ENCODE measurements around the gene PLBD1.

PLBD1 gene, protein sequence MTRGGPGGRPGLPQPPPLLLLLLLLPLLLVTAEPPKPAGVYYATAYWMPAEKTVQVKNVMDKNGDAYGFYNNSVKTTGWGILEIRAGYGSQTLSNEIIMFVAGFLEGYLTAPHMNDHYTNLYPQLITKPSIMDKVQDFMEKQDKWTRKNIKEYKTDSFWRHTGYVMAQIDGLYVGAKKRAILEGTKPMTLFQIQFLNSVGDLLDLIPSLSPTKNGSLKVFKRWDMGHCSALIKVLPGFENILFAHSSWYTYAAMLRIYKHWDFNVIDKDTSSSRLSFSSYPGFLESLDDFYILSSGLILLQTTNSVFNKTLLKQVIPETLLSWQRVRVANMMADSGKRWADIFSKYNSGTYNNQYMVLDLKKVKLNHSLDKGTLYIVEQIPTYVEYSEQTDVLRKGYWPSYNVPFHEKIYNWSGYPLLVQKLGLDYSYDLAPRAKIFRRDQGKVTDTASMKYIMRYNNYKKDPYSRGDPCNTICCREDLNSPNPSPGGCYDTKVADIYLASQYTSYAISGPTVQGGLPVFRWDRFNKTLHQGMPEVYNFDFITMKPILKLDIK

DNA sequence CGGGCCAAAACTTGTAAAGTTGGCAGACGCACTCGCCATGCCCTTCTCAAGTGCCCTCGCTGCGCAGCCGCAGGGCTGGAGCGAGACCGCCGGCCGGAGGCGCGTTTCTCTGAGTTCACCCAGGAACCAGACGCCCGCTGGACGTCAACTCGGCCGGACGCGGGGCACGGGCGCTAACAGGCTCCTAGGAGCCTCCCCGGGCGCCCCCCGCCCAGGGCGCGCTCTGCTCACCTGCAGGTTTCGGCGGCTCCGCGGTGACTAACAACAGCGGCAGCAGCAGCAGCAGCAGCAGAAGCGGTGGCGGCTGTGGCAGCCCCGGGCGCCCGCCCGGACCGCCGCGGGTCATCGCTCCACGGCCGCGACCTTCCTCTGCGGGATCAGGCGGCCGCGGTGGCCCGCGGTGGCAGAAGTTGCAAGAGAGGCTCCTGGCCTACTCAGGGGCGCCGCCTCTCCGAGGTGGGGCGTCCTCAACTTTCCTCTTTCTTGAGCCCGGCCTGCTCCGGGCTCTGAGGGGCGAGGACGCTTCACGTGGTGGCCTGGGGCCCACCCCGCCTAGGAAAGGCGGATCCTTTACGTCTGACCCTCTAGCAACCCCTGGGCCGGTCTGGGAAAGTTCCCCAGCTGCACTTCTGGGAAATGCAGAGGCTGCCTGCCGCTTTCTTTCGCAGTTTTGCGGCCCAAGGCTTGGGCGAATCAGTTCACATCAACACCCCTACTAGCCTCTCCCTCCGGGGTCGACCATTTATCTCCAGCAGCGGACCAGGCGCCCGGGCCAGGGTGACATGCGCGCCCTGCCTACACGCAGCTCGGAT lies at the start of gene PLBD1:
Gene PLBD1 (minus strand): TSS at position 533 of the 812 bp plus-strand sequence. CDS start 187 bp downstream, at position 346.
- no peak for DNase-seq (ENCODE audit: low read depth in 2 of 2)

DNA sequence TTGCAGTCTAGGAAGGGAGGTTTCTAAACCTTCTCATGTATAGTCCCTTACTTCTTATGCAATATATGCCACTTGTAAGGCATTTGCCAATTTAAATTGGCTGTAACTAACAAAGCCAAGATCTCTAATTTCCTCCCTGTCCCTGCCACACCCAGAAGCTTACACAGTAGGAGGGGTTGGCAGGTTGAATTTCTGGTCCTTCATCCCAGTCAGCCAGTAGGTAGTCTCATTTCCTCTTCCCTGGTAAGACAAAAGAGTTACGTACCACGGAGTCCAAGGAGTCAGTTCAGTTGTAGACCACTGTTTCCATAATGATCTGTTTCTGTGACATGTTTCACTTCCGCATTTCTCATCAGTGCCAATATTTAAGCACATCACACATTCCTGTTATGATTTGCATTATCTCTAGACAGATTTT lies 47.0 kb upstream of the PLBD1 start:
- no peak for DNase-seq (ENCODE audit: low read depth in 2 of 2)

DNA sequence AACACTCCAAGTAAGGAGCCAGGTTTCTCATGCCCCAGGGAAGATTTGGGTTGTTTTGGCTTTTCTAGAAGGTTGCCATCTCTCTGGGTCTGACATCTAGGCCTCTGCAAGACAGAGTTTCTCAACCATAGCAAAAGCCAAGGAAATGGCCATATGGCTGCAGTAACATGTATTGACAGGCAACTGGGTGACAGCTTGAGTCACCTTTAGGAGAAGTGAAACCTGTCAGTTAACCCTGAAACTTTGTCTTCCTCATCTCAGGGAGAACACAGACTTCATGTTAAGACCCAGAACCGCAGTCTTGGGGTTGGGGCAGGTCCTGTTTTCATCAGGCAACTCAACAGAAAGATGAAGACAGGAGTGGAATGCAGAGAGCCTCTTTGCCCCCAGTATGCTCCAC lies 46.0 kb upstream of the PLBD1 start:
- DNase-seq (ENCODE audit: low read depth in 2 of 2), result no peak

DNA sequence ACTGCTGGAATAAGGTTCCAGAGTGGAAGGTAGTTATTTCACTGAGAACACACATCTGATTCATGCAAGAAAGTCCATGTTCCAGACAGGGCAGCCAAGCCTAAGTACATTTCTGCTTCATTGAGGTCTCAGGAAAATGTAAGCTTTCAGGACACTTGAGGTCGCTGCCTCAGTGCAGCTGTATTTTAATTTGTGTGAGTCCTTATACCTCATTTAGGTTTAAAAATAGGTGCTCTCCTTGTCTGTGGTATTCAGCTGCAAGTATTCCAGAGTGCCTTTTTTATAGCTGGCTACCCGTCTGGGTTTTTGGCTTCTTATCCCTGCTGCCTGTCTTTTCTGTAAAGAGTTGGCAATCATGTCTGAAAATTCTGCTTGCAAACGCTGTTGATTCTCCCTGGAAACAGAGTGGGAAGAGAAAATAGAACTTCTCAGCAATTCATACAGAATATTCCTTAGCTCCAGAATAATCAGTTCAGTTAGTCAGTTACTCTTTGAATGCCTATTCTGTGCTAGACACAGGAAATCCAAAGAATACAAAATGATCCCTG lies 45.3 kb upstream of the PLBD1 start:
- no peak for DNase-seq (ENCODE audit: low read depth in 2 of 2)

DNA sequence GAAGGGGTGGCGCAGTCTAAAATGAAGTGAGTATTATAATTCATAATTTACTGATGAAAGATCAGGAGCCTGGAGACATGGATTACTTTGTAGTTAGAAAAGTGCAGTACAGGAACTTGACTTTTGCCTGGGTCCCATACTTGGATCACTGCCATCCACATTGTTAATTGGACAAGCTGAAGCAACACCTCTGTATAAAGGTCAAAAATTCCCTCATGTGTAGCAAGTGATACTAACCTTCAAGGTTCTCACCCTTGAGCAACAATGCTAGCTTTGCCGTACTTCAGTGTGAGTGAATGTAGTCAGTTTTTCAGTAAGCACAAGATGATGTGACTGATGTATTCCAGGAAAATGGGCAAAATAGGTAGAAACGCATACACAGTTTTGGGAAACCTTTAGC lies 44.6 kb upstream of the PLBD1 start:
- no peak for DNase-seq (ENCODE audit: low read depth in 2 of 2)

DNA sequence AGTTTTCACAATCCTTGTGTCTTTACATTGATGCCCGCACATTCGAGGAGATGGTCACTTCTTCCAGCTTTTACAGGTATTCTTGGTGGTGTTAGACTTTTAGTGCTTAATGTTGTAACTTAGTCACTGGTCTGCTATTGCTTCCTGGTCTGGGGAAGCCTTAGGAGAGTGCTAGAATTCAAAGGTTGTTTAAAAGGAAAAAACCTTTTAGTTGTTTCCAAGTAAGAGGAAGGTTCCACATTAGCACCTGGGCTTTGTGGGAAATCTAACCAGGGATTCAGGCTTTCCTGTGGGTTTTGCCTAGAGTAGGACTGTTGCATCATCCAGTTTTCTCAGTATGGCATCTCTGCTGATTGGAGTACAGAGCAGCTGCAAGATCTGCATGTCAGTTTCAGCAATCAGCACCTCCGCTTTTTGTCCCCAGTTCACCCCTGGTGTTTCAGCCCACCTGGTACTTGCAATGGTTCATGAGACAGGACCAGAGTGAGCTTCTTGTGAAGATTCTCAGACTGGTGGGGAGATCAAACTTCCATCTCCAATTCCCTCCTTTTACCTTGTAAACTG lies 44.0 kb upstream of the PLBD1 start:
- no peak for DNase-seq (ENCODE audit: low read depth in 2 of 2)

DNA sequence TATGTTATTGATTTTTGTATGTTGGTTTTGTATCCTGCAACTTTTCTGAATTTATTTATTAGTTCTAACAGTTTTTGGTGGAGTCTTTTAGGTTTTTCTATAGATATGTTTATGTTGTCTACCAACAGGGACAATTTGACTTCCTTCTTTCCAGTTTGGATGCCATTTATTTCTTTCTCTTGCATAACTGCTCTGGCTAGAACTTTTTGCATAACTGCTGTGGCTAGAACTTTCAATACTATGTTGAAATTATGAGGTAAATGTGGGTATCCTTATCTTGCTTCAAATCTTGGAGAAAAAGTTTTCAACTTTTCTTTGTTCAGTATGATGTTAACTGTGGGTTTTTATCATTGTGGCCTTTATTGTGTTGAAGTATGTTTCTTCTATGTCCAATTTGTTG lies 39.9 kb upstream of the PLBD1 start:
- DNase-seq (ENCODE audit: low read depth in 2 of 2), result no peak

DNA sequence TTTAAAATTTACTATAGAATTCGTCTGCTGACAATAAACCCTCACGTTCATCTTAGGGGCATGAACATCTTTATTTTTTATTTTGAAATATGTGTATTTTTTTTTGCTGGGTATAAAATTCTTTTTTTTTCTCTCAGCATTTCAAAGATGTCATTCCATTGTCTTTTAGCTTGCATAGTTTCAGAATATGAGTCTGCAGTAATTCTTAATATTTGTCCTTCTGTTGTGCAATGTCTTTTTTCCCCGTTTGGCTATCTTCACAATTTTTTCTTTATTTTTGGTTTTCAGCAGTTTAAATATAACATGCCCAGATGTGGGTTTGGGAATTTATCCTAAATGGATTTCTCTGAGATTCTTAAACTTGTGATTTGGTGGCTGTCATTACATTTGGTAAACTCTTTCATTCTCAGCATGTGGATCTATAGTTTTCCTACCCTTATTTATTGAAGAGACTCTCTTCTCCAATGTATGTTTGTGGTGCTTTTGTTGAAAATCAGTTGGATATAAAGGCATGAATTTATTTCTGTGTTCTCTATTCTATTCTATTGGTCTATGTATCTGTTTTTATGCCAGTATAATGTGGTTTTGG lies 37.8 kb upstream of the PLBD1 start:
- no peak for DNase-seq (ENCODE audit: low read depth in 2 of 2)

DNA sequence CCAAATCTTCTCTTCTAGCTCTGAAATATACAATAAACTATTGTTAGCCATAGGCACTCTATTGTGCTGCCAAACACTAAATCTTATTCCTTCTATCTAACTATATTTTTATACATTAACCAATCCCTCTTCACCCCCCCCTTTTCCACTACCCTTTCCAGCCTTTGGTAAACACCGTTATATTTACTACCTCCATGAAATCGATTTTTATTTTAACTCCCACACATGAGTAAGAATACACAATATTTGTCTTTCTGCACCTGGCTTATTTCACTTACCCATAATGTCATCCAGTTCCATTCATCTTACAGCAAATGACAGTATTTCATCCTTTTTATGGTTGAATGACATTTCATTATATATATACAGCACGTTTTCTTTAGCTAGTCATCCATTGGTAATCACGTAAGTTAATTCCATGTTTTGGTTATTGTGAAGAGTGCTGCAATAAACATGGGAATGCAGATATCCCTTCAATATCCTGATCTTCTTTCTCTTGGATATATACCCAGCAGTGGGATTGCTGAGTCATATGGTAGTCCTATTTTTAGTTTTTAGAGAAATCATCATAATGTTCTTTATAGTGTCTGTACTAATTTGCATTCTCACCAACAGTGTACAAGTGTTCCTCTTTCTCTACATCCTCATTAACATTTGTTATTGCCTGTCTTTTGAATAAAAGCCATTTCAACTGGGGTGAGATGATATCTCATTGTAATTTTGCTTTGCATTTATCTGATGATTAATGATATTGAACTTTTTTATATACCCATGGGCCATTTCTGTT lies 34.2 kb upstream of the PLBD1 start:
- no peak for DNase-seq (ENCODE audit: low read depth in 2 of 2)

DNA sequence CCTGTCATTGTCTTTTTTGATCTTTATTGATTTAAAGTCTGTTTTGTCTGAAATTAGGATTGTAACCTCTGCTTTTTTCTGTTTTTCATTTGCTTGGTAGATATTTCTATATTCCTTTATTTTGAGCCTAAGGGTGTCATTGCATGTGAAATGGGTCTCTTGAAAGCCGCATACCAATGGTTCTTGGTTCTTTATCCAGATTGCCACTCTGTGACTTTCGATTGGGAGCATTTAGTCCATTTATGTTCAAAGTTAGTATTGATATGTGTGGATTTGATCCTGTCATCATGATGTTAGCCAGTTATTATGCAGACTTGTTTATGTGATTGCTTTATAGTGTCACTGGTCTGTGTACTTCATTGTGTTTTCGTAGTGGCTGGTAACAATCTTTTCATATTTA lies 29.8 kb upstream of the PLBD1 start:
- no peak for DNase-seq (ENCODE audit: low read depth in 2 of 2)

DNA sequence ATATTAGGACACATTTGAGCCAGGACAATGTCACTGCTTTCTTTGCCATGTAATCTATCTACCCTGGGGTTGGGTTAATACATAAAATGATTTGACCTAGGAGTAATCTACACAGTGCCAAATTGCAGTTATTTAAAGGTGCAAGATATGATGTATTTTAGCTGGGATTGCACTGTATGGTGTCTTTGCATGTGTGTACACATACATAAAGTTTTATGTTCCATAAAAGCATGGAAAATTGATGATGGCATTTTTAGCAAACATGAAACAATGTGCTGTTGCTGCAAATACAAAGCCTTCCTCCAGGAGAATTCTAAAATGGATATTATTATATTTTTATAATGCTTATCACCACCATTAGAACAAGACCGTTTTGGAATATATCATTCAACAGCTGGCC lies 24.0 kb upstream of the PLBD1 start:
- no peak for DNase-seq (ENCODE audit: low read depth in 2 of 2)

DNA sequence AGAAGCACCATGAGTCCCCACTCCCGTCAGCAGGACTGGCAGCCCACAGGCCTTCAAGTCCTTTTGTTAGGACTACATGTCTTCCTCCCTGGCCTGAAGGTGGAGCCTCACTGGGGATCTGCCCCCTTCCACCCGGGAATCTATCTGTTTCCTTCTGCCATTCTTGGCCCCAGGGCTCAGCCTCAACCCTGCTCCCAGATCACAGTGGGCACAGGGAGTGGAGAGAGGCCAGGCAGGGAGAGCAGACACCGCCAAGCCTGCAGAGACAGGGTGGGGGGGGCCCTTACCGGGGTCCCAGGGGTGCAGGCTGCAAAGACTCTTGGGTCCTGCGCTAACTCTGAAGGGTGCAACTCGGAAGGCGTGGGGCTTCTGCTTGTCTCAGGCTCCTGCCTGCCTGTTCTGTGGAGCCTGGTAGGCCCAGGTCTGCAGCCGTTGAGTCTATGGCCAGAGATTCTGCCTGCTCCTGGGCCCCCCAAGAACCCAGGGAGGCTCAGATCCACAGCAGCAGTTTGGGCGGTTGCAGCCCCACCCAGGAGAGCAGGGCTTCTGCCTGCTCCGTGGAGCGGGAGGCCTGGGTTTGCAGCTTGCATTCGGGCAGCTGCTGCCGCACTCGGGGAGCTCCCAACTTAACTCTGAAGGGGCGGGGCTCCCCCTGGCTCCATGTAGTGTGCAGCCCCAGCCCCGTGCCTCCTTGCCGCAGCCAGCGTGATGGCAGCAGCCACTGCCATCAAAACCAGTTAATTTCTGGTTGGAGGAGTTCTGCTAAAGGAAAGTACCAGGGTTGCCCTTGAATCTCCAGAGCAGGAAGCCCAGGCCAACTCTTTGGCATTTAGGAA lies 21.7 kb upstream of the PLBD1 start:
- no peak for DNase-seq (ENCODE audit: low read depth in 2 of 2)

DNA sequence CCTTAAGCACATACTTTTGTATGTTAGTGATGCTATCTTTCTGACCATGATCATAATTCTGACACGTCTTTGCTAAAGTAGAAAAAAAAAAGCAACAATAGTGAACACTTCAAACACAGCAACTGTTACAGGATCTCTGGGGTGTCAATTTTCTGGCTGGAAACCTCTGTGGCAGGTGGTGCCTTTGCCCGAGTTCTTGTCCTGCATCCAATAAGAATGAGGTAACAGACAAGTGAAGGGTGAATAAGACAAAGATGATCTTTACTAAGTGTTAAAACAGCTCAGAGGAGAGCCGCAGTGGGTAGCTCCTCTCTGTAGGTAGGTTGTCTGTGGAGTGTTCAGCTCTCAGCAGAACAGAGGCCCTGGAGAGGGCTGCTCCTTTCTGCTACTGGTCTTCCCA lies 20.9 kb upstream of the PLBD1 start:
- no peak for DNase-seq (ENCODE audit: low read depth in 2 of 2)

DNA sequence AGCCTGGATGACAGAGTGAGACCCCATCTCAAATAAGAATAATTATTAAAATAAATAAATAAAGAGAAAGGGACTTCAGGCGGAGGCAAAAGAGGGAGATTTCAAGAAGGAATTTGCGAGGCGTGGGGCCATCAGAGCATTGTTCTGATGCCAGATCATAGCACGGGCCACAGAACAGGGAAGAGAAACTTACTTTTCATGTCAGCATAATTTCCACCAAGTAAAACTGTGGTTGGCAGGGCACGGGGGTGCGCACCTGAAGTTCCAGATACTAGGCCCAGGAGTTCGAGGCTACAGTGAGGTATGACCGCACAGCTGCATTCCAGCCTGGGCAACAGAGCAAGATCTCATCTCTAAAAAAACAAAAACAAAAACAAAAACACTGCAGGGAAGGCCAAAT lies 11.0 kb upstream of the PLBD1 start:
- DNase-seq (ENCODE audit: low read depth in 2 of 2), result no peak

DNA sequence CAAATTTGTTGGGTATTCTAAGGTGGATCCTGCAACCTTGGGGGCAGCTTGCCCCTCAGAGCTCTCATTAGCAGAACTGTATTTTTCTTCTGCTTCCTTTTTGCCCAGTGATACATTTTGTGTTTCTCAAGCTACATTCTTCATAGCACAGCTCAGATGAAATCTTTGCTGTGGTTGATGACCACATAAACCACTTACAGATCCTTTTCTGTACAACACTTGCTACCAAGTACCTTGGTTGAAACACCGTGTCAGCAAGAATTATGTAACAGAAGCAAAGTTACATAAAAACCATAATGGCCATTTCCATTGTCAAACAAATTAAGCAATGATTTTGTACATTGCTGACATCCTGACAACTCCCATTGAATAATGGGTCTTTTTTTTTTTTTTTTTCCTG lies 9.7 kb upstream of the PLBD1 start:
- DNase-seq (ENCODE audit: low read depth in 2 of 2), result no peak

DNA sequence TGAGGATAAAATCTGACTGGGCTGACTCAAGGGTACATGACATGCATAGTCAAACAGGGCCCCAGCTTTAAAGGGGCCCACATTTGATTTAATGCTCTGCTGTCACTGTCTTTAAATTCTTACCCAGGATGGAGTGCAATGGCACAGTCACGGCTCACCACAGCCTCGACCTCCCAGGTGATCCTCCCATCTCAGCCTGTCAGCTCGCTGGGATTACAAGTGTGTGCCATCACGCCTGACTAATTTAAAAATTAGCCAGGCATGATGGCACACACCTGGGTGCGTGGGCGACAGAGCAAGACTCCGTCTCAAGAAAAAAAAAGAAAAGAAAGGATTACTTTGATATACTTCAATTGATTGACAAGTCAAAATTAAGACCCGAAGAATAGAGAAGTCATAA lies 9.2 kb upstream of the PLBD1 start:
- no peak for DNase-seq (ENCODE audit: low read depth in 2 of 2)

DNA sequence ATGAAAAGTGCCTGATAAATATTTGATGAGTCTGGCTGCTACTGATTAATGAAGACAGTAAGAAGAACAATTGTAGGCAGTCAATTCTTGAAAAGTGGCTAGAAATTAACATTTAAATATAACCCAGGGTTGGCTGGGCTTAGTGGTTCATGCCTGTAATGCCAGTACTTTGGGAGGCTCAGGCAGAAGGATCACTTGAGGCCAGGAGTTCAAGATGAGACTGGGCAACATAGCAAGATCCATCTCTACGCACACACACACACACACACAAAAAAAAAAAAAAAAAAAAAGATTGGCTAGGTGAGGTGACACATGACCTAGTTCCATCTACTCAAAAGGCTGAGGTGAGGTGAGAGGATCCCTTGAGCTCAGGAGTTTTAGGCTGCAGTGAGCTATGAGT lies 7.9 kb upstream of the PLBD1 start:
- DNase-seq (ENCODE audit: low read depth in 2 of 2), result no peak

DNA sequence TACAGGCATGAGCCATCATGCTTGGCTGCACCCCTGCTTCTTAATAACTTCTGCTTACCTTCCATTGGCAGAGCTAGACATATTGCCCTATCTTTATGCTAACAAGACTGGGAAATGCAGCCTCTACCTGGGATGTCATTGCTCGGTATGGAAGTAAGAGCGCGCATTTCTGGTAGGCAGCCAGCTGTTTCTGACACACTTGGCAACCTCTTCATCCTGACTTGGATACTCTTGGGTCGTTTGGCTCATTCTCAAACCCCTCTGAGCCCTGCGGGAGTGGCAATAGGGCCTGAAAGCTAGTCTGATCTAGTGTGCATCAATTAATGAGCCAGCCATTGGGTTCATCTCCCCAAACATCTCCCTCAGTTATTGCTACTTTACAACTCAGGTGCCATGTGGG lies 5.4 kb upstream of the PLBD1 start:
- no peak for DNase-seq (ENCODE audit: low read depth in 2 of 2)

DNA sequence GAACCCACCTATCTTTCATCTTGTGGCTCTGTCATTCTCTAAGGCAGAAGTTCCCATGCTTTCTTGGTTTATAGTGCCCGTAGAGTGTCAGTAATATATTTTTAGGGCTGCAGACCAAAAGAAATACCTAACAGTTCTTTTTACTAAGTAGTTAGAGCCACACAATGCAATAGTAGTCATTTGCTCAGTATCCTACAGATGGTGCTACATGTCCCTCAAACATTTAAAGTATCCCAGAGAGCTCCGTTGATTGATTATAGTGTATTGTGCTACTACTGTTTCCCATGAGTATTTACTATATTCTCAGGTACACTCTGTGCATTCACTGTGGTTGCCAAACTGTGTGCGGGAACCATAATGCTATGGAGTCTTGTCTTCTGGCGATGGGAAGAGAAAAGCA lies 4.7 kb upstream of the PLBD1 start:
- no peak for DNase-seq (ENCODE audit: low read depth in 2 of 2)

DNA sequence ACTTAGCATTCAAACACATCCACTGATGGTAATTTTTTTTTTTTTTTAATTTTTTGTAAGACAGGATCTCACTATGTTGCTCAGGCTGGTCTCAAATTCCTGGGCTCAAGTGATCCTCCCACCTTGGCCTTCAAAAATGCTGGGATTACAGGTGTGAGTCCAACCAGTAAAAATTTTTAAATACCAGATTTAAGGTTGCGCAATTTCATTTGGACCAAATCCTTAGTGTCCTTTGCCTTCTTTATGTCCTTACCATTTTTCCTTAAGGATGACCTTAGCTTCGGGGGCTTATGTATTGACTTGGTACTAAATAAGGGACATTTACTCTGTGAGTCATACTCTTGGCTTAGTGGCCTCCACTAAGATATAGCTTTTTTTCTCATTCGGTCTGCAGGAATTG lies 4.1 kb upstream of the PLBD1 start:
- no peak for DNase-seq (ENCODE audit: low read depth in 2 of 2)

Data from fibroblast of skin of left quadriceps (primary cell).